ENCODE data around the gene IGFL2.

- TF ChIP-seq POLR2AphosphoS5 (IDR thresholded peaks at IDR 0.05) (no peak), EP300 (IDR thresholded peaks at IDR 0.05) (no peak), POLR2A (IDR thresholded peaks at IDR 0.05) (no peak)
- TF ChIP-seq, protein P1, sequence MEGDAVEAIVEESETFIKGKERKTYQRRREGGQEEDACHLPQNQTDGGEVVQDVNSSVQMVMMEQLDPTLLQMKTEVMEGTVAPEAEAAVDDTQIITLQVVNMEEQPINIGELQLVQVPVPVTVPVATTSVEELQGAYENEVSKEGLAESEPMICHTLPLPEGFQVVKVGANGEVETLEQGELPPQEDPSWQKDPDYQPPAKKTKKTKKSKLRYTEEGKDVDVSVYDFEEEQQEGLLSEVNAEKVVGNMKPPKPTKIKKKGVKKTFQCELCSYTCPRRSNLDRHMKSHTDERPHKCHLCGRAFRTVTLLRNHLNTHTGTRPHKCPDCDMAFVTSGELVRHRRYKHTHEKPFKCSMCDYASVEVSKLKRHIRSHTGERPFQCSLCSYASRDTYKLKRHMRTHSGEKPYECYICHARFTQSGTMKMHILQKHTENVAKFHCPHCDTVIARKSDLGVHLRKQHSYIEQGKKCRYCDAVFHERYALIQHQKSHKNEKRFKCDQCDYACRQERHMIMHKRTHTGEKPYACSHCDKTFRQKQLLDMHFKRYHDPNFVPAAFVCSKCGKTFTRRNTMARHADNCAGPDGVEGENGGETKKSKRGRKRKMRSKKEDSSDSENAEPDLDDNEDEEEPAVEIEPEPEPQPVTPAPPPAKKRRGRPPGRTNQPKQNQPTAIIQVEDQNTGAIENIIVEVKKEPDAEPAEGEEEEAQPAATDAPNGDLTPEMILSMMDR (IDR thresholded peaks at IDR 0.05) = no peak
These were observed 38.2 kb upstream of the IGFL2 start for GRCh38 chr19:46109876-46110275.
